ENCODE results near the gene KCNG2. TPM values are rescaled to one million over a fixed set of nuclear protein-coding genes. Genes with fewer than 3 reads are reported as not detected.

KCNG2 gene
- polyA plus RNA-seq, 1 donor from 2014 or later, result not detected

GRCh38 chr18:79819064-79819967, 21.6 kb downstream of the KCNG2 start:
- no peaks in the 10 kb centered on the region for H4K20me1 ChIP-seq (ENCODE audit: insufficient read depth)
- H3F3A ChIP-seq (ENCODE audit: insufficient read depth, low read length, poor library complexity, severe bottlenecking), result no peaks in the 10 kb centered on the region
- no peak overlapping the region for H3K9ac ChIP-seq (ENCODE audit: low read length)
- H2AFZ ChIP-seq (ENCODE audit: low read depth, low read length), result no peak overlapping the region
- no peak for TF ChIP-seq EZH2 (IDR thresholded peaks at IDR 0.05; ENCODE audit: borderline replicate concordance, insufficient read depth, low read length, poor library complexity, severe bottlenecking)
- TF ChIP-seq REST (IDR thresholded peaks at IDR 0.05; ENCODE audit: borderline replicate concordance), result no peak
- no peak for TF ChIP-seq RAD21 (conservative IDR thresholded peaks at IDR 0.05)
- no peak for TF ChIP-seq CTCF (IDR thresholded peaks at IDR 0.05; ENCODE audit: poor library complexity, severe bottlenecking)
- TF ChIP-seq POLR2AphosphoS5 (IDR thresholded peaks at IDR 0.05), result no peak
- no peak for TF ChIP-seq MXI1 (conservative IDR thresholded peaks at IDR 0.05; ENCODE audit: poor library complexity, severe bottlenecking)
- no peak for TF ChIP-seq SMC3 (conservative IDR thresholded peaks at IDR 0.05; ENCODE audit: poor library complexity)
- TF ChIP-seq EP300 (conservative IDR thresholded peaks at IDR 0.05; ENCODE audit: poor library complexity, severe bottlenecking), result no peak
- TF ChIP-seq TAF1 (IDR thresholded peaks at IDR 0.05; ENCODE audit: low read depth), result no peak
- H3K9me3 ChIP-seq (ENCODE audit: low read length), result no peaks in the 10 kb centered on the region
- H3K4me2 ChIP-seq (ENCODE audit: low read length), result no peak overlapping the region
- no peaks in the 10 kb centered on the region for H3K79me2 ChIP-seq (replicated peaks; ENCODE audit: insufficient read depth, low read length)
- no peak overlapping the region for H3K4me3 ChIP-seq (ENCODE audit: low read length)
- no peak overlapping the region for H3K27ac ChIP-seq (ENCODE audit: low read length)
- no peaks in the 10 kb centered on the region for H3K27me3 ChIP-seq (ENCODE audit: insufficient read depth, low read depth, low read length)
- H3K9me2 ChIP-seq (ENCODE audit: insufficient read depth, low read length), result no peaks in the 10 kb centered on the region
- H3K36me3 ChIP-seq (ENCODE audit: insufficient read depth, low read length), result no peaks in the 10 kb centered on the region

- no peak for TF ChIP-seq RAD21 (conservative IDR thresholded peaks at IDR 0.05)
- TF ChIP-seq POLR2AphosphoS5 (IDR thresholded peaks at IDR 0.05), result no peak
- TF ChIP-seq TAF1 (IDR thresholded peaks at IDR 0.05; ENCODE audit: low read depth), result no peak
- TF ChIP-seq CTCF (IDR thresholded peaks at IDR 0.05; ENCODE audit: poor library complexity, severe bottlenecking), result no peak
- no peak for TF ChIP-seq SMC3 (conservative IDR thresholded peaks at IDR 0.05; ENCODE audit: poor library complexity)
- TF ChIP-seq REST (IDR thresholded peaks at IDR 0.05; ENCODE audit: borderline replicate concordance), result no peak
- no peak for TF ChIP-seq MXI1 (conservative IDR thresholded peaks at IDR 0.05; ENCODE audit: poor library complexity, severe bottlenecking)
- TF ChIP-seq EP300 (conservative IDR thresholded peaks at IDR 0.05; ENCODE audit: poor library complexity, severe bottlenecking), result no peak
- no peak for TF ChIP-seq EZH2 (IDR thresholded peaks at IDR 0.05; ENCODE audit: borderline replicate concordance, insufficient read depth, low read length, poor library complexity, severe bottlenecking)
- no peak overlapping the region for H3K9ac ChIP-seq (ENCODE audit: low read length)
These were observed 22.2 kb downstream of the KCNG2 start for GRCh38 chr18:79819968-79820351.

More at GRCh38 chr18:79819968-79820351, 22.2 kb downstream of the KCNG2 start:
- Histone ChIP-seq H3K4me3 (ENCODE audit: low read length) (no peak overlapping the region), H3K27ac (ENCODE audit: low read length) (no peak overlapping the region), H2AFZ (ENCODE audit: low read depth, low read length) (no peak overlapping the region), H3K36me3 (ENCODE audit: insufficient read depth, low read length) (no peaks in the 10 kb centered on the region), H3K9me3 (ENCODE audit: low read length) (no peaks in the 10 kb centered on the region), H3K4me2 (ENCODE audit: low read length) (no peak overlapping the region), H3F3A (ENCODE audit: insufficient read depth, low read length, poor library complexity, severe bottlenecking) (no peaks in the 10 kb centered on the region), H4K20me1 (ENCODE audit: insufficient read depth) (no peaks in the 10 kb centered on the region), H3K27me3 (ENCODE audit: insufficient read depth, low read depth, low read length) (no peaks in the 10 kb centered on the region), H3K79me2 (replicated peaks; ENCODE audit: insufficient read depth, low read length) (no peaks in the 10 kb centered on the region), H3K9me2 (ENCODE audit: insufficient read depth, low read length) (no peaks in the 10 kb centered on the region)
